ENCODE results near the gene PEDS1.
"Not testable (repeated sequence)": the region's sequence is repeated elsewhere in the genome, so short reads cannot be mapped to it uniquely, and the experiment has no call there.

The PEDS1 gene

GRCh38 chr20:50136822-50137599 is 16.5 kb downstream of the PEDS1 start:
- DNase-seq (ENCODE audit: low read depth in 2 of 2): peak in 1 of 2 donors; percentile 19

GRCh38 chr20:50135157-50135556 is 18.4 kb downstream of the PEDS1 start:
- DNase-seq (ENCODE audit: low read depth in 2 of 2): not testable (repeated sequence)

GRCh38 chr20:50133474-50134217 is 19.9 kb downstream of the PEDS1 start:
- no peak for DNase-seq (ENCODE audit: low read depth in 2 of 2)

GRCh38 chr20:50133041-50133440 is 20.5 kb downstream of the PEDS1 start:
- DNase-seq (ENCODE audit: low read depth in 2 of 2): no peak

- no peak for DNase-seq (ENCODE audit: low read depth in 2 of 2)
These were observed 22.5 kb downstream of the PEDS1 start for GRCh38 chr20:50130995-50131394.

- no peak for DNase-seq (ENCODE audit: low read depth in 2 of 2)
These were observed 23.2 kb downstream of the PEDS1 start for GRCh38 chr20:50130356-50130723.

- no peak for DNase-seq (ENCODE audit: low read depth in 2 of 2)
These were observed 23.7 kb downstream of the PEDS1 start for GRCh38 chr20:50129662-50130355.

- DNase-seq (ENCODE audit: low read depth in 2 of 2): no peak
These were observed 25.0 kb downstream of the PEDS1 start for GRCh38 chr20:50128520-50128905.

- no peak for DNase-seq (ENCODE audit: low read depth in 2 of 2)
These were observed 25.7 kb downstream of the PEDS1 start for GRCh38 chr20:50127587-50128519.

GRCh38 chr20:50126662-50127061 is 26.9 kb downstream of the PEDS1 start:
- DNase-seq (ENCODE audit: low read depth in 2 of 2): no peak

- no peak for DNase-seq (ENCODE audit: low read depth in 2 of 2)
These were observed 28.2 kb downstream of the PEDS1 start for GRCh38 chr20:50125279-50125678.

GRCh38 chr20:50124496-50124895 is 29.0 kb downstream of the PEDS1 start:
- no peak for DNase-seq (ENCODE audit: low read depth in 2 of 2)

- DNase-seq (ENCODE audit: low read depth in 2 of 2): no peak
These were observed 30.1 kb downstream of the PEDS1 start for GRCh38 chr20:50123418-50123817.

GRCh38 chr20:50122763-50123162 is 30.8 kb downstream of the PEDS1 start:
- DNase-seq (ENCODE audit: low read depth in 2 of 2): no peak

- DNase-seq (ENCODE audit: low read depth in 2 of 2): no peak
These were observed 31.7 kb downstream of the PEDS1 start for GRCh38 chr20:50121858-50122271.

GRCh38 chr20:50120935-50121693 is 32.4 kb downstream of the PEDS1 start:
- peak in 1 of 2 donors; percentile 26 for DNase-seq (ENCODE audit: low read depth in 2 of 2)

- no peak for DNase-seq (ENCODE audit: low read depth in 2 of 2)
These were observed 35.3 kb downstream of the PEDS1 start for GRCh38 chr20:50118203-50118602.

GRCh38 chr20:50116368-50116999 is 37.0 kb downstream of the PEDS1 start:
- DNase-seq (ENCODE audit: low read depth in 2 of 2): no peak

- peak; percentile 75 to 85 for DNase-seq (ENCODE audit: low read depth in 2 of 2)
These were observed 37.7 kb downstream of the PEDS1 start for GRCh38 chr20:50115591-50116367.

All from stimulated activated CD8-positive, alpha-beta memory T cell treated with anti-CD3 and anti-CD28 coated beads, Interleukin-2, amount 100 ng/mL, for 48 hours (primary cell).